Uterus (tissue), 4 donors: ENCODE data around the gene UGT1A8. TPM values are rescaled to one million over a fixed set of nuclear protein-coding genes. Genes with fewer than 3 reads are reported as not detected.

ENCODE experiments used
- DNase-seq, 2 donors: peaks; one replicate each; pipeline ENCODE4 v3.0.0-alpha.2; 2019 to 2020
- H3K27ac ChIP-seq, 2 donors: fragments of 200-600 bp; sonication (generic); 1 replicate in 1 of 2; 2 replicates in 1 of 2; pipeline ENCODE4 v1.5.1; 2016 to 2018
- H3K27me3 ChIP-seq, 2 donors: fragments of 200-600 bp; sonication (generic); one replicate each; pipeline ENCODE4 v1.5.1; 2018 to 2019; ENCODE audit warnings: control low read depth in 1 of 2
- H3K36me3 ChIP-seq, 2 donors: fragments of 200-600 bp; sonication (generic); one replicate each; pipeline ENCODE4 v1.5.1; 2019; ENCODE audit warnings: control low read depth in 1 of 2
- H3K4me1 ChIP-seq, 2 donors: fragments of 200-600 bp; sonication (generic); one replicate each; pipeline ENCODE4 v1.5.1; 2018 to 2019; ENCODE audit warnings: control low read depth in 1 of 2
- H3K4me3 ChIP-seq, 2 donors: fragments of 200-600 bp; sonication (generic); 1 replicate in 1 of 2; 2 replicates in 1 of 2; pipeline ENCODE4 v1.5.1; 2018 to 2019; ENCODE audit warnings: mild to moderate bottlenecking in 1 of 2
- H3K9me3 ChIP-seq, 2 donors: fragments of 200-600 bp; sonication (generic); one replicate each; pipeline ENCODE4 v1.5.1; 2019; ENCODE audit warnings: control low read depth in 1 of 2
- POLR2A ChIP-seq, 2 donors: fragments of 450-650 bp; IDR thresholded peaks; one replicate each; pipeline ENCODE4 v1.6.1; 2016; ENCODE audit warnings: antibody characterized with exemption in 2 of 2, mild to moderate bottlenecking in 1 of 2, moderate library complexity in 1 of 2
- intact Hi-C: fragments of 100-400 bp; cut with DNase I; formaldehyde crosslinking; loops from one replicate; pipeline ENCODE4 v1.15.1; 2023; ENCODE audit warnings: low total_unique reads
- total RNA-seq, 4 donors: library from RNA; depleted of rRNA in 3 of 4; stranded (reverse); fragments of >200 nt in 3 of 4; gene quantifications; one replicate each; pipeline versions ENCODE4 v1.1.0 to v1.2.4, GENCODE V29; 2014 to 2023
- TF ChIP-seq, protein P1 (sequence below), 4 experiments: fragments of 200-600 bp in 2 of 4; fragments of 450-650 bp in 2 of 4; sonication (generic) in 2 of 4; IDR thresholded peaks; one replicate each; pipeline ENCODE4 v1.5.1; 2016 to 2019; ENCODE audit warnings: antibody characterized with exemption in 4 of 4, mild to moderate bottlenecking in 2 of 4, moderate library complexity in 1 of 4
- donor health status: DM: yes; HTN: yes; CAD: no.

The UGT1A8 gene
- total RNA-seq, 4 donors from 2014 or later: not detected

DNA sequence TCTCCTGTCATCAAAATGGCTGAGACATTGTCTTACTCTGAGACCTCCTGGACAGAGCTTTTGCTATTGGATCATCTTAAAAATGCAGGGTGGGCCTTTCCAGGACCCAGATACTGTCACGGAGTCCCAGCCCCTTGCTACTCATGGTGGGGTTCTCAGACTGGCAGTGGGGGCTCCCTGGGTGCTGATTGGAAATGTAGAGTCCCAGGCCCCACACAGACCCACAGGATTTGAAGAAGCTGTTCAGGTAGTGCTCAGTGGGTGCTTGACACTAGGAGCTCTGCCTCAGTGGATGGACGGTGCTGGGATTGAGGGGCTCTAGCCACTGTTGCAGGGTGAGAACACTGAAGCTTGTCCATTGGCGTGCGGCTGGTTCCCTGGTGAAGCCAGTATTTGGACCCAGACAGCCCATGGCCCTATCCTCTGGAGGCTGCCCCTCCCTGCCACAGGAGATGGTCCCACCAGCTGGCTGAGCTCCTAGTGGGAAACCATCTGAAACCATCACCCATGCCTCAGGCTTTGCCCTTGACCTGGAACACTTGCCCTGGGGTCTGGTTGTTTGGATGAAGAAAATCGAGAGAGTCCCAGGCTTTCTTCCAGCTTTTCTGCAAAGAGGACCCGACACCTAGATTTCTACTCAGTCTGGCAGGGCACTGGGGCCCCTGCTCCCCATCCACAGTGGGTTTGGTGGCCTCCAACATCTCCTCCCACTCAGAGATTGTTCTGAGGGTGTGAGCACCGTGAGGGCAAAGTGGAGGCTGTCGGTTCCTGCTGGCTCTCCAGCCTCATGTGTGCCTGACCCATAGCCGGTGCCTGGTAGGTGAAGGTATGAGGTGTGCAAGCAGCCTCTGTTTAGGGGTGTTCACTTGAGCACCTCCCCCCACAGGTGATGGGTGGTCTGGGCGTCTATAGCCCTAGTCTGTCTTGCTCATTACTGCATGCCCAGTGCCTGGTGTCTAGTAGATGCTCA is 190.8 kb downstream of the UGT1A8 start:
- no peak overlapping the region for H3K27ac ChIP-seq
- intact Hi-C loops: no loop called here
- no peaks in the 10 kb centered on the region for H3K27me3 ChIP-seq
- no peaks in the 10 kb centered on the region for H3K9me3 ChIP-seq
- H3K4me1 ChIP-seq: no peaks in the 10 kb centered on the region
- no peaks in the 10 kb centered on the region for H3K36me3 ChIP-seq
- no peak for TF ChIP-seq POLR2A (IDR thresholded peaks at IDR 0.05)
- TF ChIP-seq, protein P1, sequence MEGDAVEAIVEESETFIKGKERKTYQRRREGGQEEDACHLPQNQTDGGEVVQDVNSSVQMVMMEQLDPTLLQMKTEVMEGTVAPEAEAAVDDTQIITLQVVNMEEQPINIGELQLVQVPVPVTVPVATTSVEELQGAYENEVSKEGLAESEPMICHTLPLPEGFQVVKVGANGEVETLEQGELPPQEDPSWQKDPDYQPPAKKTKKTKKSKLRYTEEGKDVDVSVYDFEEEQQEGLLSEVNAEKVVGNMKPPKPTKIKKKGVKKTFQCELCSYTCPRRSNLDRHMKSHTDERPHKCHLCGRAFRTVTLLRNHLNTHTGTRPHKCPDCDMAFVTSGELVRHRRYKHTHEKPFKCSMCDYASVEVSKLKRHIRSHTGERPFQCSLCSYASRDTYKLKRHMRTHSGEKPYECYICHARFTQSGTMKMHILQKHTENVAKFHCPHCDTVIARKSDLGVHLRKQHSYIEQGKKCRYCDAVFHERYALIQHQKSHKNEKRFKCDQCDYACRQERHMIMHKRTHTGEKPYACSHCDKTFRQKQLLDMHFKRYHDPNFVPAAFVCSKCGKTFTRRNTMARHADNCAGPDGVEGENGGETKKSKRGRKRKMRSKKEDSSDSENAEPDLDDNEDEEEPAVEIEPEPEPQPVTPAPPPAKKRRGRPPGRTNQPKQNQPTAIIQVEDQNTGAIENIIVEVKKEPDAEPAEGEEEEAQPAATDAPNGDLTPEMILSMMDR (IDR thresholded peaks at IDR 0.05): no peak
- H3K4me3 ChIP-seq: no peak overlapping the region
- no peak for DNase-seq

GRCh38 chr2:233810385-233810784 is 193.0 kb downstream of the UGT1A8 start:
- no peak overlapping the region for H3K27ac ChIP-seq
- intact Hi-C loops: no loop called here
- H3K9me3 ChIP-seq: no peaks in the 10 kb centered on the region
- no peaks in the 10 kb centered on the region for H3K27me3 ChIP-seq
- no peak for DNase-seq
- no peaks in the 10 kb centered on the region for H3K36me3 ChIP-seq
- H3K4me1 ChIP-seq: no peaks in the 10 kb centered on the region
- no peak for TF ChIP-seq POLR2A (IDR thresholded peaks at IDR 0.05)
- TF ChIP-seq, protein P1 (IDR thresholded peaks at IDR 0.05): no peak
- H3K4me3 ChIP-seq: no peak overlapping the region

DNA sequence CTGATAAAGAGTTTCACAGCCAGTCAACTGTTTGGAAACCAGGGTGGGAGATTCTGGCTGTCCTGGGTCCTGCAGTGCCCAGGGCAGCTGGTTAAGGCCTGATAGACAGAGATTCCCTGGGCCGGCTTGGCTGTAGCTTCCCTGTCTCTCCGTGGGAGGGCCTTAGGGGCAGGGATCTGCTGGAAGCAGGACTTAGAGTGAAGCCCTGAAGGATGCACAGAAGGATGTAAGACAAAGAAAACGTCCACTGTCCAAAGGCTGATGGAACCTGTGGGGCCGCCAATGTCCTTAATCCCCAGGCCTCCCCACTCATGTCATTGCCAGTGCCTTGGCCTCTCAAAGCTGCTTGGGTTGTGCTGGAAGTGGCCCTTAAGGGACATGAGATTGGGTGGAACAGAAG is 193.7 kb downstream of the UGT1A8 start:
- no peak for DNase-seq
- intact Hi-C loops: no loop called here
- no peak overlapping the region for H3K4me3 ChIP-seq
- H3K4me1 ChIP-seq: no peaks in the 10 kb centered on the region
- no peaks in the 10 kb centered on the region for H3K27me3 ChIP-seq
- H3K9me3 ChIP-seq: no peaks in the 10 kb centered on the region
- TF ChIP-seq, protein P1 (IDR thresholded peaks at IDR 0.05): no peak
- no peak for TF ChIP-seq POLR2A (IDR thresholded peaks at IDR 0.05)
- no peaks in the 10 kb centered on the region for H3K36me3 ChIP-seq
- no peak overlapping the region for H3K27ac ChIP-seq

DNA sequence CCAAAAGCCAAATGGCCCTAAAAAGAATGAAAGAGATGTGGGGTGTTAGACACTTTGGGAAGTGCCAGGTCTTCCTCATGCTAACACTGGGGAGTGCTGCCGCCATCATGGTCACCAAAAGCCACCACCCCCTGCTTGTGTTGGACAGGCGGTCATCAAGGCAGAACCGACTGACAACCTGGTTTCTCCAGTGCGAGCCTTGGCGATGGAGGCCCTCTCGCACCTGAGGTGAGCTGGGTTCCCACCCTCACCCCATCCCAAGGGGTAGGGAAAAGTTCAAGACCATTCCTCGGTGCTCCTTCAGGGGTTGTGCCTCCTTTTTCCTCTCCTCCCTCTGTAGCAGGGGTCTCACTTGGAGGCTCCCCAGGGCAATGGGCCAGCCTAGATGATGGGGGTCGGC is 194.3 kb downstream of the UGT1A8 start:
- Histone ChIP-seq H3K9me3 (no peaks in the 10 kb centered on the region), H3K4me3 (no peak overlapping the region), H3K36me3 (no peaks in the 10 kb centered on the region), H3K4me1 (no peaks in the 10 kb centered on the region), H3K27me3 (no peaks in the 10 kb centered on the region), H3K27ac (no peak overlapping the region)
- intact Hi-C loops: no loop called here
- TF ChIP-seq POLR2A (IDR thresholded peaks at IDR 0.05): no peak
- TF ChIP-seq, protein P1 (IDR thresholded peaks at IDR 0.05): no peak
- no peak for DNase-seq

DNA sequence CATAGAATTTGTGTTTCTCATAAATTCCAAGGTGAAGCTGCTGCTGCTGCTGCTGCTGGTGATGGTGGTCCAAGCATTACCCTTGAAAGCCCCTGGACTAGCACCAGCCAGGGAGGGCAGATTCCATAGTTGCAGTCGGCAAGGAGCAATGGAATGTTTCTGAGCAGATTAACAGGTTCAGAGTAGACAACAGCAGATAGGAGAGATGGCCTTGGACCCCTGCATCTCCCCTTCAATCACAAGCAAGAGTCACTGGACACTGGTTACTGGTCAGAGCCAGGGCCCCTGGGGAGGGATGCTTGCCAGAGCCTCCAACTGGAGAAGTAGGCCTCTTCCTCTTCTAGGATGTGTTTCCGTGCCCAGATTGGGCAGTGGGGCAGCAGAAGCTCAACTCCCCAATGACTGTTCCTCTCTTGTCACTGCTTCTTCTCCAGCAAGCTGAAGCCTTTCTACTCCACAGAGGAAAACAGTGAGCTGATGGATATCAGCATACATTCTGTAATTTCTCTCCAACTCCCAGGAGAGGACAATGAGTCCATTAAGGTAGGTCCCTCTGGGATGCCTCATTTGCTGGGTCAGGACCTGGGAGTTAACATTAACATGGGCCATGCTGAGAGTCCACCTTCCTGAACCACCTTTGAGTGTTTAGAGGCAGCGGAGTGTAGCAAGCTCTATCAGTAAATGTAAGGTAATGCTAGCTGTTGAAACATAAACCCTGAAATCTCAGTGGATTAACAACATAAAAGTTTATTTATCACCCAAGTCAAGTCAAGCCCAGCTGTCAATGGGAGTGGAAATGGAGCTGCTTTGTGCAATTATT is 196.0 kb downstream of the UGT1A8 start:
- Histone ChIP-seq H3K9me3 (no peaks in the 10 kb centered on the region), H3K27me3 (no peaks in the 10 kb centered on the region), H3K36me3 (no peaks in the 10 kb centered on the region), H3K4me3 (no peak overlapping the region), H3K27ac (no peak overlapping the region), H3K4me1 (no peaks in the 10 kb centered on the region)
- TF ChIP-seq, protein P1 (IDR thresholded peaks at IDR 0.05): no peak
- no peak for TF ChIP-seq POLR2A (IDR thresholded peaks at IDR 0.05)
- DNase-seq: no peak
- intact Hi-C loops: no loop called here
